MCF 10A (cell line): Measurements from ENCODE around the gene GAS7. TPM values are rescaled to one million over a fixed set of nuclear protein-coding genes. Genes with fewer than 3 reads are reported as not detected.
"Not testable (repeated sequence)": the region's sequence is repeated elsewhere in the genome, so short reads cannot be mapped to it uniquely, and the experiment has no call there.

ENCODE experiments used
- BruUV-seq: library from RNA; stranded (reverse); fragments of 400-500 nt; replicated peaks from 2 replicates; lab custom pipeline; 2021; lab: Mats Ljungman, UMichigan
- CTCF ChIA-PET: fragments of 300-600 bp; sonication (Branson Sonifier 250); formaldehyde crosslinking; extraction: SDS; loops from one replicate; lab custom pipeline; 2021; ENCODE audit warnings: antibody characterized with exemption, inconsistent platforms; lab: Yijun Ruan, JAX
- POLR2A ChIA-PET: fragments of 300-600, 350-650 bp; sonication (Branson Sonifier 250); formaldehyde crosslinking; extraction: SDS; loops from one replicate; lab custom pipeline; 2020; ENCODE audit warnings: antibody characterized with exemption, inconsistent platforms; lab: Yijun Ruan, JAX
- DNase-seq: peaks from one replicate; pipeline ENCODE4 v3.0.0-alpha.2; 2018; ENCODE audit not compliant: unreplicated experiment
- H3K27ac Mint-ChIP-seq: one replicate; pipeline ENCODE4 v1.8.0; 2022; ENCODE audit warnings: mild to moderate bottlenecking, low read depth, mixed read lengths; ENCODE audit not compliant: unreplicated experiment
- H3K27me3 Mint-ChIP-seq: one replicate; pipeline ENCODE4 v1.8.0; 2022; ENCODE audit warnings: mixed read lengths; ENCODE audit not compliant: insufficient read depth, unreplicated experiment
- H3K36me3 Mint-ChIP-seq: one replicate; pipeline ENCODE4 v1.8.0; 2022; ENCODE audit warnings: mild to moderate bottlenecking, moderate library complexity, mixed read lengths; ENCODE audit not compliant: insufficient read depth, unreplicated experiment
- H3K4me1 Mint-ChIP-seq: one replicate; pipeline ENCODE4 v1.8.0; 2022; ENCODE audit warnings: mixed read lengths; ENCODE audit not compliant: insufficient read depth, unreplicated experiment
- H3K4me3 Mint-ChIP-seq: one replicate; pipeline ENCODE4 v1.8.0; 2022; ENCODE audit warnings: mild to moderate bottlenecking, moderate library complexity, mixed read lengths; ENCODE audit not compliant: unreplicated experiment
- H3K9me3 Mint-ChIP-seq: one replicate; pipeline ENCODE4 v1.8.0; 2022; ENCODE audit warnings: mixed read lengths; ENCODE audit not compliant: unreplicated experiment
- intact Hi-C: fragments of 100-400 bp; cut with micrococcal nuclease; formaldehyde crosslinking; loops from 2 replicates; pipeline ENCODE4 v1.14.1; 2022
- total RNA-seq: library from RNA; stranded (reverse); gene quantifications from 2 replicates; pipeline ENCODE4 v1.2.3, GENCODE V29; 2022
- TF ChIP-seq, protein P1 (sequence below): fragments of 200-600 bp; IDR thresholded peaks from one replicate; pipeline ENCODE4 v1.8.0; 2022; ENCODE audit warnings: antibody characterized with exemption, mild to moderate bottlenecking; ENCODE audit not compliant: unreplicated experiment

GAS7 gene
- total RNA-seq, 1 experiment from 2014 or later: not detected

DNA sequence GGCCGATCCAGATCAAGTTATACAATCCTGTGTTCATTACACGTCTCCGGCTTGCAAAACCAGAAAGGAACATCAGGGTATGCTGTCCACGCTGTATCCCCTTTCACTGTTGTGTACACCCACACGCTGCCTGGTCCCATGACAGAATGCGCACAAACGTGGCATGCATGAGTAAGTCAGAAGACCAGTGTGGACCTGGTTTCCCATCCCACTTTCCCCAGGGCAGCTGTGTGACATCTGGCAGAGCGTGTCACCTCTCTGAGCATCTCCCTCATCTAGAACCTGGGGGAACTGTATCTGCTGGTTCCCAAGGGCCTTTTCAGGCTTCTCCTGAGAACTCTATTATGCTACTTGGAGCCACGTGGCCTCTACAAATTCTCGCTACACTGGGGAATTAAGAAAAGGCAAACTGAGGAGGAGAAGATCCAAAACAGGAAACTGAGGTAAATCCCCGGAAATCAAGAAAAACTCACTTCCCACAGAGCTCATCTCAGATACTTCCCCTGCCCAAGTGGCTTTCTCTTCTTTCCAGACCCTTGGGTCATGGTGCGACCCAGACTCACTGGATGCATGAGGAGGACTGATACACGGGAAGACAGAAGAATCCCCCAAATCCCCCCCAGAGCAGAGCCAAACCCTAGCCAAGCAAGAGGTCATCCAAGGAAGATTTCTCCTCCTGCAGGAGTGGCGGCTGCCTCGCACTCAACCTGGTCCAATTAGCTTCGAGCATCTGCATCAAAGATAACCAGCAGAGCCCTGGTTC, 139.3 kb downstream of the GAS7 start:
- no peak overlapping the region for H3K27ac Mint-ChIP-seq
- BruUV-seq: no TSS peak

DNA sequence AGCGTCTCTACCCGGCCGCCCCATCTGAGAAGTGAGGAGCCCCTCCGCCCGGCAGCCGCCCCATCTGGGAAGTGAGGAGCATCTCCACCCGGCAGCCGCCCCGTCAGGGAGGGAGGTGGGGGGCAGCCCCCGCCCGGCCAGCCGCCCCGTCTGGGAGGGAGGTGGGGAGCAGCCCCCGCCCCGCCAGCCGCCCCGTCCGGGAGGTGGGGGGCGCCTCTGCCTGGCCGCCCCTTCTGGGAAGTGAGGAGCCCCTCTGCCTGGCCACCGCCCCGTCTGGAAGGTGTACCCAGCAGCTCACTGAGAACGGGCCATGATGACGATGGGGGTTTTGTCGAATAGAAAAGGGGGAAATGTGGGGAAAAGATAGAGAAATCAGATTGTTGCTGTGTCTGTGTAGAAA, 140.9 kb downstream of the GAS7 start:
- H3K4me3 Mint-ChIP-seq, BruUV-seq, DNase-seq, POLR2A ChIA-PET, H3K36me3 Mint-ChIP-seq, H3K9me3 Mint-ChIP-seq, H3K4me1 Mint-ChIP-seq, H3K27me3 Mint-ChIP-seq, intact Hi-C loops, CTCF ChIA-PET, H3K27ac Mint-ChIP-seq: not testable (repeated sequence)

More for the DNA sequence above, 139.3 kb downstream of the GAS7 start:
- no peaks in the 10 kb centered on the region for H3K36me3 Mint-ChIP-seq
- intact Hi-C loops: no loop called here
- DNase-seq: no peak
- H3K9me3 Mint-ChIP-seq: peaks cover 7% of the 10 kb centered on the region
- ChIA-PET POLR2A (no interaction called here), CTCF (no interaction called here)
- no peaks in the 10 kb centered on the region for H3K27me3 Mint-ChIP-seq
- TF ChIP-seq, protein P1, sequence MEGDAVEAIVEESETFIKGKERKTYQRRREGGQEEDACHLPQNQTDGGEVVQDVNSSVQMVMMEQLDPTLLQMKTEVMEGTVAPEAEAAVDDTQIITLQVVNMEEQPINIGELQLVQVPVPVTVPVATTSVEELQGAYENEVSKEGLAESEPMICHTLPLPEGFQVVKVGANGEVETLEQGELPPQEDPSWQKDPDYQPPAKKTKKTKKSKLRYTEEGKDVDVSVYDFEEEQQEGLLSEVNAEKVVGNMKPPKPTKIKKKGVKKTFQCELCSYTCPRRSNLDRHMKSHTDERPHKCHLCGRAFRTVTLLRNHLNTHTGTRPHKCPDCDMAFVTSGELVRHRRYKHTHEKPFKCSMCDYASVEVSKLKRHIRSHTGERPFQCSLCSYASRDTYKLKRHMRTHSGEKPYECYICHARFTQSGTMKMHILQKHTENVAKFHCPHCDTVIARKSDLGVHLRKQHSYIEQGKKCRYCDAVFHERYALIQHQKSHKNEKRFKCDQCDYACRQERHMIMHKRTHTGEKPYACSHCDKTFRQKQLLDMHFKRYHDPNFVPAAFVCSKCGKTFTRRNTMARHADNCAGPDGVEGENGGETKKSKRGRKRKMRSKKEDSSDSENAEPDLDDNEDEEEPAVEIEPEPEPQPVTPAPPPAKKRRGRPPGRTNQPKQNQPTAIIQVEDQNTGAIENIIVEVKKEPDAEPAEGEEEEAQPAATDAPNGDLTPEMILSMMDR: no peak
- no peaks in the 10 kb centered on the region for H3K4me1 Mint-ChIP-seq
- H3K4me3 Mint-ChIP-seq: no peak overlapping the region

DNA sequence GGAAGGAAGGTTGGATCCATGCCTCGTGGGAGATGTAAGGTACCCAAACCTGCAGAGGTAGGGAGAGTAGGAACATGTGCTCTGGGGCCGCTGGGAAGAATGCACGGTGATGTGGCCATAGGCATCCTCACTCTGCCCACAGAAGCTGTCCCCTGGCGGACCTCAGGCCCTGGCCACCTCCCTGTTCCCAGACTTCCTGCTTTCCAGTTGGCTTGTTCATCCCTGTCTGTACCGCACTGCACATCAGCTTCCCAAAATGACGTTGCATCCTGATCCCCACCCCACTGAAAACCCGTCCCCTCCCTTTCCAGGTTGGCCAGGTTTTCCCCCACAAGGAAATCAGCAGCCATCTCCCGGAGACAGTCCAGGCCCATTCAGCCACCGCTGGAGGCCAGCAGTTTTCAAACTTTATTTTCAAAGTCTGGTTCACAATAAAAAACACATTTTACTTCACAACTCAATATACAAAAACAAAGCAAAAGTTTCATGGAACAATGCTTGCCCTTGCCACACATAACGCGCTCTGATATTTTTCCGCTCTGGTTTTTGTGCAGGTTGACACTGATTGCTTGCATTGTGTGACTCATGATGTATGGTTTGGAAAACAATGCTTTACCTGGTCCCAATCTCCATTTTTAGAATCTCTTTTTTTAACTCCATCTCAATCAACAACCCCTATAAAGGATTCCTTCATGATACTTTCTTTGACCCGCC, 143.0 kb downstream of the GAS7 start:
- Mint-ChIP-seq H3K27me3 (no peaks in the 10 kb centered on the region), H3K36me3 (no peaks in the 10 kb centered on the region), H3K4me3 (no peak overlapping the region), H3K27ac (no peak overlapping the region), H3K9me3 (peaks cover 7% of the 10 kb centered on the region), H3K4me1 (no peaks in the 10 kb centered on the region)
- TF ChIP-seq, protein P1: no peak
- intact Hi-C loops: no loop called here
- no TSS peak for BruUV-seq
- DNase-seq: no peak
- CTCF ChIA-PET: interaction anchor here (0.5 kb wide), 1 partner anchor 11 kb away, joined by 3 read pairs; no protein-coding TSS in a partner anchor
- POLR2A ChIA-PET: no interaction called here

DNA sequence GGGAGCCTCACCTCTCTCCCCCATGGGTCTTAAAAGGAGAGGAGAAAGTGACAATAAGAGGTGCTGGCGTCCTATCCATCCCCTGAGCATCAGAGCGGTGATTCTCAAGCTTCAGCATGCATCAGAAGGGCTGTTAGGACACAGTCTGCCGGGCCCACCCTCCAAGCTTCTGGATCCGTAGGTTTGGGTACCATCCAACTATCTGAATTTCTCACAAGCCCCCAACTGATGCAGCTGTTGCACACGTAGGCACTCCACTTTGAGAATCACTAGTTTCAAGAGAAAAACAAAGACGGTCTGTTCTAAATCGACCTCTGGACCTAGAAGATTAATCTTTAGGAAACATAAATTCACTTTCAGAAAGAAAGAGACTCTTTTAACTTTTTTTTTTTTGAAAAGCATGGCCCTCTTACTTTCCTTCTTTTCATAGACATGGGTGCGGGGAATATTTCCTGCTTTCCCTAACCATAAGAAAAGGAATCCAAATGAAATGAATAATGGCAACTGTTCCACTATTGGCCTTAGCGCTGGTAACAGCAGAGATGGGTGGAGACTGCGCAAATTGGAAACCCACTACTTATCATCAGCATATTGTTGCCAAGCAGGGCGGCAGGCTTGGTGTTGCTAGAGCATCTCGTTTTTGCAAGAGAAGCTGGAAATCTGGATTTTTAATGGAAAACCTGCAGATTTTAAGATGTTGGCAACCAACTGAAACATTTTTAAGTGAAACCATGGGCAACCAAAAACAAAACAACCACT, 144.4 kb downstream of the GAS7 start:
- BruUV-seq: no TSS peak
- no peak overlapping the region for H3K27ac Mint-ChIP-seq
- no peaks in the 10 kb centered on the region for H3K36me3 Mint-ChIP-seq
- H3K9me3 Mint-ChIP-seq: peaks cover 7% of the 10 kb centered on the region
- ChIA-PET CTCF (interaction anchor here (0.6 kb wide), 1 partner anchor 629 kb away, joined by 3 read pairs; no protein-coding TSS in a partner anchor), POLR2A (no interaction called here)
- DNase-seq: no peak
- no peaks in the 10 kb centered on the region for H3K4me1 Mint-ChIP-seq
- H3K4me3 Mint-ChIP-seq: no peak overlapping the region
- intact Hi-C loops: no loop called here
- H3K27me3 Mint-ChIP-seq: no peaks in the 10 kb centered on the region
- TF ChIP-seq, protein P1: no peak
